MM.1S (cell line): ENCODE results near the gene SLX9.

Experiments
- DNase-seq: peaks from one replicate; pipeline ENCODE4 v3.0.0-alpha.2; 2015
- H2AFZ ChIP-seq: fragments of 300-600 bp; sonication (generic); 2 replicates; pipeline ENCODE4 v1.6.0; 2016; ENCODE audit warnings: antibody characterized with exemption, low read length
- H3F3A ChIP-seq: fragments of 300-600 bp; sonication (generic); 2 replicates; pipeline ENCODE4 v1.6.1; 2016; ENCODE audit warnings: mild to moderate bottlenecking, antibody characterized with exemption, low read length, moderate library complexity, mixed read lengths; ENCODE audit not compliant: insufficient read depth
- H3K27ac ChIP-seq: fragments of 300-600 bp; sonication (generic); 2 replicates; pipeline ENCODE4 v1.5.1; 2016; ENCODE audit warnings: mild to moderate bottlenecking, low read length
- H3K27me3 ChIP-seq: fragments of 300-600 bp; sonication (generic); replicated peaks from 2 replicates; pipeline ENCODE4 v1.6.0; 2016; ENCODE audit warnings: low read length; ENCODE audit not compliant: insufficient read depth
- H3K36me3 ChIP-seq: fragments of 300-600 bp; sonication (generic); replicated peaks from 2 replicates; pipeline ENCODE4 v1.6.1; 2016; ENCODE audit warnings: mild to moderate bottlenecking, low read length, mixed read lengths; ENCODE audit not compliant: insufficient read depth
- H3K4me1 ChIP-seq: fragments of 300-600 bp; sonication (generic); 2 replicates; pipeline ENCODE4 v1.6.1; 2016; ENCODE audit warnings: low read length, mixed read lengths
- H3K4me2 ChIP-seq: fragments of 300-600 bp; sonication (generic); 2 replicates; pipeline ENCODE4 v1.6.0; 2016; ENCODE audit warnings: low read depth, low read length
- H3K4me3 ChIP-seq: fragments of 300-600 bp; sonication (generic); 2 replicates; pipeline ENCODE4 v1.5.1; 2016; ENCODE audit warnings: low read length, mixed read lengths
- H3K79me2 ChIP-seq: fragments of 300-600 bp; sonication (generic); 2 replicates; pipeline ENCODE4 v1.6.1; 2016; ENCODE audit warnings: mixed run types, low read length, mixed read lengths
- H3K9ac ChIP-seq: fragments of 300-600 bp; sonication (generic); 2 replicates; pipeline ENCODE4 v1.6.1; 2016; ENCODE audit warnings: low read length, mixed read lengths
- H3K9me2 ChIP-seq: fragments of 300-600 bp; sonication (generic); replicated peaks from 2 replicates; pipeline ENCODE4 v1.6.1; 2016; ENCODE audit warnings: mild to moderate bottlenecking, low read length, mixed read lengths; ENCODE audit not compliant: insufficient read depth
- H3K9me3 ChIP-seq: fragments of 300-600 bp; sonication (generic); replicated peaks from 2 replicates; pipeline ENCODE4 v1.6.1; 2016; ENCODE audit warnings: mild to moderate bottlenecking, low read length, mixed read lengths; ENCODE audit not compliant: insufficient read depth
- H4K20me1 ChIP-seq: fragments of 300-600 bp; sonication (generic); 2 replicates; pipeline ENCODE4 v1.6.1; 2016; ENCODE audit warnings: mild to moderate bottlenecking, low read length, moderate library complexity, mixed read lengths; ENCODE audit not compliant: insufficient read depth
- EZH2 ChIP-seq: fragments of 300-600 bp; sonication (generic); optimal IDR thresholded peaks from 2 replicates; pipeline ENCODE3; 2017; ENCODE audit warnings: low read depth, mild to moderate bottlenecking, antibody characterized with exemption, low read length, mixed read lengths
- EZH2phosphoT487 ChIP-seq: fragments of 300-600 bp; sonication (generic); IDR thresholded peaks from 2 replicates; pipeline ENCODE4 v1.6.1; 2018; ENCODE audit warnings: antibody characterized with exemption, low read length
- TF ChIP-seq, protein P1 (sequence below): fragments of 300-600 bp; sonication (generic); IDR thresholded peaks from 2 replicates; pipeline ENCODE4 v1.5.1; 2016; ENCODE audit warnings: antibody characterized with exemption, low read length, mixed read lengths

SLX9 gene

DNA sequence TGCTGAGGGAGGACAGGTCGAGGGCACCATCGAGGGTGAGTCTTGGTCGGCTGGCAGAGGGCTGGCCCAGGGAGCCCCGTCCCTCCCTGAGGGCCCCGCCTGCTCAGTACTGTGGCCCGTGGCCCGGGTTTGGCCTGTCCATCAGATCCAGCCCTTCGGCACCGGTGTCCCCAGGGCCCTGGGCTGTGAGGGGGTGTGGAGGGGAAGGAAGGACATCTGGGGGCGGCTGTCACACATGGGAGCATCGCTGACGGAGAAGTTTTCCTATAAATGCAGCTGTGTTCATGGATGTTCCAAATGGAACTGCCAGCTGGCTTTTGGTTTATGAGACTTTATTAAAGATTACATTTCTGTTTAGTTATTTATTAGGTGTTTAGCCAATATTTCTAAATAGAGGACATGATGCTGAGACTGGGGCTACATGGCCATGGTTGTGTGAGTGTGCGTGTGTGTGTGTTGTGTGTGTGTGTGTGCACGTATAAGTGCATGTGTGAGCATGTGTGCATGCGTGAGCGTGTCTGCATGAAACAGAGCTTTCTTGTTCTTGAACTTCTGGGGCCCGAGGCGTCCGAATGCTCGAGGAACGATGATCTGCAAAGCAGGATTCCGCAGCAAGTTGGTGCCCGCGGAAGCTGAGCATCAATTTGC is 54.3 kb downstream of the SLX9 start:
- H3K9me2 ChIP-seq: no peaks in the 10 kb centered on the region
- H4K20me1 ChIP-seq: 0 out of 2 replicates have a peak, but pooled peaks cover 4% of the 10 kb centered on the region
- no peak overlapping the region for H3K27ac ChIP-seq
- no peak overlapping the region for H3K4me2 ChIP-seq
- DNase-seq: no peak
- H2AFZ ChIP-seq: no peak overlapping the region
- H3K79me2 ChIP-seq: no peaks in the 10 kb centered on the region
- no peak overlapping the region for H3K9ac ChIP-seq
- H3K27me3 ChIP-seq: peaks cover 99% of the 10 kb centered on the region
- TF ChIP-seq EZH2 (no peak), EZH2phosphoT487 (no peak)
- TF ChIP-seq, protein P1, sequence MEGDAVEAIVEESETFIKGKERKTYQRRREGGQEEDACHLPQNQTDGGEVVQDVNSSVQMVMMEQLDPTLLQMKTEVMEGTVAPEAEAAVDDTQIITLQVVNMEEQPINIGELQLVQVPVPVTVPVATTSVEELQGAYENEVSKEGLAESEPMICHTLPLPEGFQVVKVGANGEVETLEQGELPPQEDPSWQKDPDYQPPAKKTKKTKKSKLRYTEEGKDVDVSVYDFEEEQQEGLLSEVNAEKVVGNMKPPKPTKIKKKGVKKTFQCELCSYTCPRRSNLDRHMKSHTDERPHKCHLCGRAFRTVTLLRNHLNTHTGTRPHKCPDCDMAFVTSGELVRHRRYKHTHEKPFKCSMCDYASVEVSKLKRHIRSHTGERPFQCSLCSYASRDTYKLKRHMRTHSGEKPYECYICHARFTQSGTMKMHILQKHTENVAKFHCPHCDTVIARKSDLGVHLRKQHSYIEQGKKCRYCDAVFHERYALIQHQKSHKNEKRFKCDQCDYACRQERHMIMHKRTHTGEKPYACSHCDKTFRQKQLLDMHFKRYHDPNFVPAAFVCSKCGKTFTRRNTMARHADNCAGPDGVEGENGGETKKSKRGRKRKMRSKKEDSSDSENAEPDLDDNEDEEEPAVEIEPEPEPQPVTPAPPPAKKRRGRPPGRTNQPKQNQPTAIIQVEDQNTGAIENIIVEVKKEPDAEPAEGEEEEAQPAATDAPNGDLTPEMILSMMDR: no peak
- no peaks in the 10 kb centered on the region for H3K9me3 ChIP-seq
- H3F3A ChIP-seq: no peaks in the 10 kb centered on the region
- H3K4me1 ChIP-seq: no peaks in the 10 kb centered on the region
- H3K36me3 ChIP-seq: no peaks in the 10 kb centered on the region
- H3K4me3 ChIP-seq: no peak overlapping the region

DNA sequence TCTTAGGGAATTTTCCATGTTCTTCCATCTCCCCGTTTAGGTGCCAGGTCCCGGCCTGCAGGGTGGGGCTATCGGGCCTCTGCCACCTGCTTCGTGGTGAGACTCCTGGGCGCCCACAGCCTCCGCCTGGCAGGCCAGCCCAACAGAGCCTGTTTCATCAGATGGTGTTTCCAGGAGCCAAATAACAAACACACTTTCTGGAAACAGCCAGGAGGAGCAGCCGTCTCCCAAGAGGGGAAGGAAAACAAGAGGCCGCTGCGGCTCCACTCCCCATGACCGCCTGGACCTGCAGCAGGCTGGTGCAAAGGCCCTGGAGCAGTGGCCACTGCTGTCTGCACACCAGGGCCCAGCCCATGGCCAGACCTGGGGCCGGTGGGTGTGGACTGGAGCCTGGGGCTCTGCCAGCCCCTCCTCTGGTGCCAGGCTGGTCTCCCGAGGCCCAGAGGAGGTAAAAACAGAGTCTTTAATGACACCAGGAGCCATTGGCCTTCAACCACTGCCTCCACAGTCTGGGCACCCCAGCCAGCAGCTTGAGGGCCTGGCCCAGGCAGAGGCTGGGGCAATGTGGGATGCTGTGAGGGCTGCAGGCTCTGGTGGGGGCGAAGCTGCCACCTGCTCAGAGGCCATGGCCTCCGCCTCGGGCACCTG is 55.0 kb downstream of the SLX9 start:
- TF ChIP-seq, protein P1: no peak
- TF ChIP-seq EZH2phosphoT487 (no peak), EZH2 (no peak)
- Histone ChIP-seq H3K4me2 (no peak overlapping the region), H3K9me2 (no peaks in the 10 kb centered on the region), H3K9ac (no peak overlapping the region), H3K27ac (no peak overlapping the region), H3K9me3 (no peaks in the 10 kb centered on the region), H3K79me2 (no peaks in the 10 kb centered on the region), H3F3A (no peaks in the 10 kb centered on the region), H3K4me1 (no peaks in the 10 kb centered on the region), H4K20me1 (0 out of 2 replicates have a peak, but pooled peaks cover 4% of the 10 kb centered on the region), H3K36me3 (no peaks in the 10 kb centered on the region), H2AFZ (no peak overlapping the region), H3K4me3 (no peak overlapping the region), H3K27me3 (peaks cover 99% of the 10 kb centered on the region)
- DNase-seq: no peak

DNA sequence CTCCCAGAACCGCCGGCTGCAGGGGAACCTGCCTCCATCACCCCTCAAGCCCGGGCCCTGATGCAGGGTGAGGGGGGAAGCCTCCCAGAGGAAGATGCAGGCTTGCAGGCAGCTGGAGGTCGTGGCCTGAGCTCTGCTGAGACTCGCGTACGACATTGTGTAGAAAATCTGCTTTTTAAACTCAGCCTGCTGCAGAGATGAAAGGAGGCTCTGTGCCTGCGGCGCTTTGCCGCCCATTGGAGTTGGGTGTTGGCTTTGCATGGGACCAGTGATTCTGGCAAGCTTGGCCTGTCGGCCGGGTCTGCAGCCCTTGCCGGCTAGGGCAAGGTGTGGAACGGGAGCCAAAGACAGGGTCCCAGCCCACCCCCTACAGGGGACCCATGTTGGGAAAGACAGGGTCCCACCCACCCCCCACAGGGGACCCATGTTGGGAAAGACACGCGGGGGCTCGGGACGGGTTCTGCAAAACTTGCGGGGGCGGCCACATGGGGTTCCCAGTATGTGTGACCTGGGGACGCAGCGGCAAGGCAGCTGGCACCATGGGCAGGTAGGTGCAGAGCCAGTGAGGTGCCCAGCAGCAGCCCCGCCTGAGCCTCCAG is 55.6 kb downstream of the SLX9 start:
- TF ChIP-seq EZH2phosphoT487: no peak
- TF ChIP-seq EZH2: no peak
- TF ChIP-seq, protein P1: no peak
- no peak overlapping the region for H3K9ac ChIP-seq
- H3K36me3 ChIP-seq: no peaks in the 10 kb centered on the region
- H3K4me3 ChIP-seq: no peak overlapping the region
- H3K4me1 ChIP-seq: no peaks in the 10 kb centered on the region
- H2AFZ ChIP-seq: no peak overlapping the region
- 0 out of 2 replicates have a peak, but pooled peaks cover 4% of the 10 kb centered on the region for H4K20me1 ChIP-seq
- H3K27ac ChIP-seq: no peak overlapping the region
- no peaks in the 10 kb centered on the region for H3K9me3 ChIP-seq
- H3F3A ChIP-seq: no peaks in the 10 kb centered on the region
- no peaks in the 10 kb centered on the region for H3K9me2 ChIP-seq
- no peak overlapping the region for H3K4me2 ChIP-seq
- H3K79me2 ChIP-seq: no peaks in the 10 kb centered on the region
- DNase-seq: no peak
- H3K27me3 ChIP-seq: peaks cover 99% of the 10 kb centered on the region
